ENCODE measurements around the gene BEND5.

DNA sequence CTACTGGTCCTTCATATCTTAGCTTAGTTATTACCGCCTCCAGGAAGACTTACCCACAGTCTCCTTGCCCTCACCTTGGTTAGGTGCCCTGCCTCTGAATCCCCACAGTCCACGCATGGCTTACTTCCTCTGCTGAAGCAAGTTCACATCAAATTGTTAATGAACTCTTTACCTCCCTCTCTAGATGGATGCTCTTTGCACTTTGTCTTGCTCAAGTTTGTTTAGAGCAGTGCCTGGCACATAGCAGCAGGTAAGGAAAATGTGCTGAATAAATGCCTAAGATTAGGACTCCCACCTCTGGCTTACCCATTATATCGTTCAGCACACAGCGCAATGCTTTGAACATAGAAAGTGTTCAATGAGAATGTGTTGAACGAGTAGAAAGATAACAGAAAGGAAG, 90.5 kb downstream of the BEND5 start:
- no peak for TF ChIP-seq CTCF (IDR thresholded peaks at IDR 0.05)
- no peak for TF ChIP-seq POLR2A (IDR thresholded peaks at IDR 0.05)

Measured in thyroid gland (tissue), 4 donors.